ENCODE measurements around the gene SLC18B1. TPM values are rescaled to one million over a fixed set of nuclear protein-coding genes. Genes with fewer than 3 reads are reported as not detected.

Gene SLC18B1
- total and polyA plus RNA-seq, 2 donors = 11.2 to 12.4 TPM

DNA sequence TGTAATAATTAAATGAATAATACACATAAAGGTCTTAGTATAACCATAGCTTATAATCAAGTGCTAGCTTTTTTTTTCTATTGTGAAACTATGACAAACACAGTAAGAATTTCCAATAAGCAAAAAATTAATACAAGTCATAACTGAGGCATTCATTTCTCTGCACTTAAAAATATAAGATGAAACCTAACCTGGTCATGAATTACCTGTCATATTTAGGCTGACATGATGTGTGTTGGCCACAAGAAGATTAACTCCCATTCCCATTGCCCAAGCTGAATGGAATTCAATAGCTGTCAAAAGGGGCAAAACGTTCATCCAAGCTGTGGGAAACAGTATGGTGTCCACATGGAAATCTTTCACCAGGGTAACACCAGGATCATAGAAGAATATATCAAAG is 46.2 kb downstream of the SLC18B1 start:
- no peak for DNase-seq (ENCODE audit: low read depth in 6 of 9, low spot score in 9 of 9)
- Histone ChIP-seq H3K27ac (ENCODE audit: low read depth in 1 of 2, low read length in 1 of 2) (no peak overlapping the region), H3K4me3 (ENCODE audit: low read length in 2 of 2) (no peak overlapping the region), H3K4me1 (ENCODE audit: control insufficient read depth in 2 of 2, insufficient read depth in 2 of 2, low read length in 2 of 2) (no peaks in the 10 kb centered on the region), H3K9me3 (ENCODE audit: control insufficient read depth in 2 of 2, insufficient read depth in 1 of 2, low read length in 1 of 2) (no peaks in the 10 kb centered on the region), H3K27me3 (ENCODE audit: control insufficient read depth in 2 of 2, insufficient read depth in 1 of 2, low read length in 1 of 2) (no peaks in the 10 kb centered on the region), H3K36me3 (ENCODE audit: control insufficient read depth in 2 of 2, insufficient read depth in 2 of 2, low read length in 1 of 2) (no peaks in the 10 kb centered on the region)
- WGBS = 94% methylated on average over 1 of the region's 1 CpG

DNA sequence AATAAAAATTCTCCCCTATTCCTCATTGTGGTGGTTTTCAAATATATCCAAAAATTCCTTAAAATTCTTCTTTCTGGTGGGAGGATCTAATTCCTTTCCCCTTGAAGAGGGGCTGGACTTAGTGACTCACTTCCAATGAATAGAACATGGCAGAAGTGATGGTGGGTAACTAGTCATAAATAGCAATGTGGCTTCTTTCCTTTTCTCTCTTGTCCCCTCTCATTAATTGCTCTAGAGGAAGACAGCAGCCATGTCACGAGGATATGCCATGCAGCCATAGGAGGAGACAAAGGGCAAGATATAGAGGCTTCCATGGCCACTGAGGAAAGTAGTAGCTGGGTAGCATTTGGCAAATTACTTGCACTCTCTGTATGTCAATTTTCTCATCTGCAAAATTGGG is 46.6 kb downstream of the SLC18B1 start:
- H3K9me3 ChIP-seq (ENCODE audit: control insufficient read depth in 2 of 2, insufficient read depth in 1 of 2, low read length in 1 of 2) = no peaks in the 10 kb centered on the region
- H3K27ac ChIP-seq (ENCODE audit: low read depth in 1 of 2, low read length in 1 of 2) = no peak overlapping the region
- no peaks in the 10 kb centered on the region for H3K4me1 ChIP-seq (ENCODE audit: control insufficient read depth in 2 of 2, insufficient read depth in 2 of 2, low read length in 2 of 2)
- H3K36me3 ChIP-seq (ENCODE audit: control insufficient read depth in 2 of 2, insufficient read depth in 2 of 2, low read length in 1 of 2) = no peaks in the 10 kb centered on the region
- no peak for DNase-seq (ENCODE audit: low read depth in 6 of 9, low spot score in 9 of 9)
- no peaks in the 10 kb centered on the region for H3K27me3 ChIP-seq (ENCODE audit: control insufficient read depth in 2 of 2, insufficient read depth in 1 of 2, low read length in 1 of 2)
- 97% methylated on average over 1 of the region's 1 CpG for WGBS
- no peak overlapping the region for H3K4me3 ChIP-seq (ENCODE audit: low read length in 2 of 2)

DNA sequence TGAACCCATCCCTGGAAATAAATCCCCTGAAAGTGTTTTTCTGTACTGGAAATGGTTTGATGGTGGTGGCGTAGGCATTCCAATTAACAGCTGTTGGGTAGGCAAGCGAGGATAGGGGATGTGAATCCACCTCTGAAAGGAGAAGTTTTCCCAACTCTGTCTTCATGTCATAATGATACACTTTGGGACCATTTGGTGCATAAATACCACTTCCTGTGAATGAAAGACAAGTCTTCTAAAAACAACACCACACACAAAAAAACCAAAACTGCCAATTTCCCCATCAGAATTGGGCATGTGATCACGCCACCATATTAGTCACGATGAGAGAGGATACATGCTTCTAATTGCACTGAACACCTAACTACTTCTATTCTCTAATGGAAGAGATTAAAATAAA is 47.1 kb downstream of the SLC18B1 start:
- no peaks in the 10 kb centered on the region for H3K4me1 ChIP-seq (ENCODE audit: control insufficient read depth in 2 of 2, insufficient read depth in 2 of 2, low read length in 2 of 2)
- WGBS = 94% methylated on average over 4 of the region's 4 CpGs
- peak in 1 of 9 donors; percentile 8 for DNase-seq (ENCODE audit: low read depth in 6 of 9, low spot score in 9 of 9)
- no peaks in the 10 kb centered on the region for H3K36me3 ChIP-seq (ENCODE audit: control insufficient read depth in 2 of 2, insufficient read depth in 2 of 2, low read length in 1 of 2)
- no peaks in the 10 kb centered on the region for H3K27me3 ChIP-seq (ENCODE audit: control insufficient read depth in 2 of 2, insufficient read depth in 1 of 2, low read length in 1 of 2)
- H3K4me3 ChIP-seq (ENCODE audit: low read length in 2 of 2) = no peak overlapping the region
- no peak overlapping the region for H3K27ac ChIP-seq (ENCODE audit: low read depth in 1 of 2, low read length in 1 of 2)
- H3K9me3 ChIP-seq (ENCODE audit: control insufficient read depth in 2 of 2, insufficient read depth in 1 of 2, low read length in 1 of 2) = no peaks in the 10 kb centered on the region

- no peak overlapping the region for H3K27ac ChIP-seq (ENCODE audit: low read depth in 1 of 2, low read length in 1 of 2)
- H3K9me3 ChIP-seq (ENCODE audit: control insufficient read depth in 2 of 2, insufficient read depth in 1 of 2, low read length in 1 of 2) = no peaks in the 10 kb centered on the region
- 87% methylated on average over 8 of the region's 8 CpGs for WGBS
- H3K27me3 ChIP-seq (ENCODE audit: control insufficient read depth in 2 of 2, insufficient read depth in 1 of 2, low read length in 1 of 2) = no peaks in the 10 kb centered on the region
- H3K4me3 ChIP-seq (ENCODE audit: low read length in 2 of 2) = no peak overlapping the region
- no peak for DNase-seq (ENCODE audit: low read depth in 6 of 9, low spot score in 9 of 9)
- no peaks in the 10 kb centered on the region for H3K36me3 ChIP-seq (ENCODE audit: control insufficient read depth in 2 of 2, insufficient read depth in 2 of 2, low read length in 1 of 2)
- H3K4me1 ChIP-seq (ENCODE audit: control insufficient read depth in 2 of 2, insufficient read depth in 2 of 2, low read length in 2 of 2) = no peaks in the 10 kb centered on the region
Observed at GRCh38 chr6:132750455-132751248, 47.8 kb downstream of the SLC18B1 start.

DNA sequence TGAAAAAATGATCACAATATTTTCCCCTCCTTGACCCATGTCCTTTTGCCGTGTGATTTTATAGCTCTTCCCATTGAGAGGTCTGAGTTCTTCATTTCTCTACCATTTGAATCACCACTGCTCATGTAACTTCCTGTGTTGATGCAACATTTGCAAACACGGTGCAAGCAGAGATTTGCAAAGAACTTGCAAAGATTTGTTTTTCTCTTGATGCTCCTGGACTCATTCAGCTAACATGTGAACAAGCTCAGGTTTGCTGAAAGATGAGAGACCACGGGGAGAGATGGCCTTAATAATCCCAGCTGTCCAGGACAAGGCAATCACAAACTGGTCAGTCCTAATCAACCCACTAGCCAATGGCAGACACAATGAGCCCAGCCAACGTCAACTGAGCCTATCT is 49.3 kb downstream of the SLC18B1 start:
- no peak overlapping the region for H3K4me3 ChIP-seq (ENCODE audit: low read length in 2 of 2)
- no peaks in the 10 kb centered on the region for H3K27me3 ChIP-seq (ENCODE audit: control insufficient read depth in 2 of 2, insufficient read depth in 1 of 2, low read length in 1 of 2)
- H3K4me1 ChIP-seq (ENCODE audit: control insufficient read depth in 2 of 2, insufficient read depth in 2 of 2, low read length in 2 of 2) = no peaks in the 10 kb centered on the region
- H3K9me3 ChIP-seq (ENCODE audit: control insufficient read depth in 2 of 2, insufficient read depth in 1 of 2, low read length in 1 of 2) = no peaks in the 10 kb centered on the region
- WGBS = 77% methylated on average over 4 of the region's 4 CpGs
- no peak for DNase-seq (ENCODE audit: low read depth in 6 of 9, low spot score in 9 of 9)
- H3K27ac ChIP-seq (ENCODE audit: low read depth in 1 of 2, low read length in 1 of 2) = no peak overlapping the region
- H3K36me3 ChIP-seq (ENCODE audit: control insufficient read depth in 2 of 2, insufficient read depth in 2 of 2, low read length in 1 of 2) = no peaks in the 10 kb centered on the region

DNA sequence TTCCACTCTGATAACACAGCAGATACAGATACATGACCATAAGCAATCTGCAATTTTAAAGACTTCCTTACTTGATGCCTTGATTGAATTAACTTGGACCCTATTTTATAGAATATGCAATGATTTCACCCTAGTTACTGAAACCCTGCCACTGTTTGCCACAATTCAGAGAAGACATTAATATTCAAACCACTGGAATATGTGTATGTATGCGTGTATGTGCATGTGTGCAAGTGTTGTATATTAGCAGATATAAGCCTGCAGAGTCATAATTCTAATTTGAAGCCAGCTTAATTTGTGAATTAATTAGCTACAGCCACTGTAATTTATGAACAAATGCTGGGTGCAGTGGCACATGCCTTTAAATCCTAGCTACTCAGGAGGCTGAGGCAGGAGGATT is 50.0 kb downstream of the SLC18B1 start:
- Histone ChIP-seq H3K4me1 (ENCODE audit: control insufficient read depth in 2 of 2, insufficient read depth in 2 of 2, low read length in 2 of 2) (no peaks in the 10 kb centered on the region), H3K36me3 (ENCODE audit: control insufficient read depth in 2 of 2, insufficient read depth in 2 of 2, low read length in 1 of 2) (no peaks in the 10 kb centered on the region), H3K4me3 (ENCODE audit: low read length in 2 of 2) (no peak overlapping the region), H3K27me3 (ENCODE audit: control insufficient read depth in 2 of 2, insufficient read depth in 1 of 2, low read length in 1 of 2) (no peaks in the 10 kb centered on the region), H3K9me3 (ENCODE audit: control insufficient read depth in 2 of 2, insufficient read depth in 1 of 2, low read length in 1 of 2) (no peaks in the 10 kb centered on the region), H3K27ac (ENCODE audit: low read depth in 1 of 2, low read length in 1 of 2) (no peak overlapping the region)
- DNase-seq (ENCODE audit: low read depth in 6 of 9, low spot score in 9 of 9) = no peak
- 97% methylated on average over 1 of the region's 1 CpG for WGBS

DNA sequence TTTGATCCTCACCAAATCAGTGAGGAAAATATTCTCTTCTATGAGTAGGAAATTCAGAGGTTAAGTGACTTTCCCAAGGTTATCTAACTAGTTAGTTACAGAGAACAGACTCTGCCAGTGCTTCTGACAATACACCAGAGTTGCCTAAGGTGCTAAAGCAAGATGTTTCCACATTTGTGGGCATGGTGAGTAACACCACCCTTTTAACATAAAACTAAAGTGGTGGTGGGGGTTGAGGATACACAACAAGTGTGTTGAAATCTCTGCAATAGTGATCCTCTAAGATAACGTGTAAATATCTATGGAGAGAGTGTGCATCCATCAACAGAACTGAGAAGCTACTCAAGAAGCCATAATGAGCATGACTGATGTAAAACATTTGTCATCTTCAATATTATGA is 52.4 kb downstream of the SLC18B1 start:
- WGBS = 86% methylated on average over 1 of the region's 1 CpG
- Histone ChIP-seq H3K36me3 (ENCODE audit: control insufficient read depth in 2 of 2, insufficient read depth in 2 of 2, low read length in 1 of 2) (no peaks in the 10 kb centered on the region), H3K27ac (ENCODE audit: low read depth in 1 of 2, low read length in 1 of 2) (no peak overlapping the region), H3K9me3 (ENCODE audit: control insufficient read depth in 2 of 2, insufficient read depth in 1 of 2, low read length in 1 of 2) (no peaks in the 10 kb centered on the region), H3K27me3 (ENCODE audit: control insufficient read depth in 2 of 2, insufficient read depth in 1 of 2, low read length in 1 of 2) (no peaks in the 10 kb centered on the region), H3K4me3 (ENCODE audit: low read length in 2 of 2) (no peak overlapping the region), H3K4me1 (ENCODE audit: control insufficient read depth in 2 of 2, insufficient read depth in 2 of 2, low read length in 2 of 2) (no peaks in the 10 kb centered on the region)
- DNase-seq (ENCODE audit: low read depth in 6 of 9, low spot score in 9 of 9) = no peak

- no peaks in the 10 kb centered on the region for H3K4me1 ChIP-seq (ENCODE audit: control insufficient read depth in 2 of 2, insufficient read depth in 2 of 2, low read length in 2 of 2)
- H3K36me3 ChIP-seq (ENCODE audit: control insufficient read depth in 2 of 2, insufficient read depth in 2 of 2, low read length in 1 of 2) = no peaks in the 10 kb centered on the region
- no peak overlapping the region for H3K4me3 ChIP-seq (ENCODE audit: low read length in 2 of 2)
- no peaks in the 10 kb centered on the region for H3K27me3 ChIP-seq (ENCODE audit: control insufficient read depth in 2 of 2, insufficient read depth in 1 of 2, low read length in 1 of 2)
- no peak for DNase-seq (ENCODE audit: low read depth in 6 of 9, low spot score in 9 of 9)
- H3K9me3 ChIP-seq (ENCODE audit: control insufficient read depth in 2 of 2, insufficient read depth in 1 of 2, low read length in 1 of 2) = no peaks in the 10 kb centered on the region
- WGBS = 64% methylated on average over 4 of the region's 4 CpGs
- no peak overlapping the region for H3K27ac ChIP-seq (ENCODE audit: low read depth in 1 of 2, low read length in 1 of 2)
Observed at GRCh38 chr6:132742495-132742894, 55.9 kb downstream of the SLC18B1 start.

DNA sequence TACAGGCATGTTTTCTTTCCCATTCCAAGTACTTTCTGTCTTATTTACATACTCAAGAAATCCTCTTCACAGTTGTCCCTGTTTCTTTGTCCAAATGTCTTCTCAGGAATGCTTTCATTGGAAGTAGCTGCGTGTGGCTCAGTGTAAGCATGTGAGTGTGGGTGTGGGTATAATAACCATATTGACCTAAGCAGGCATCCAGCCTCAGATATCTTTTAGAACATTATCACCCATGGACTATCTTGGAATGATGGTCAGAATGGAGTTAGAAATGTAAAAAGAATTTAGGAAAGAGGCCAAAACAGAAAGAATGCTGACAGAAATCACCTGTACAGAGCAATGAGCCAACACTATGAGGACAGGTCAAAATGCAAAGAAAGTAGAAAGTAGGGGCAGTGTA is 57.2 kb downstream of the SLC18B1 start:
- no peaks in the 10 kb centered on the region for H3K27me3 ChIP-seq (ENCODE audit: control insufficient read depth in 2 of 2, insufficient read depth in 1 of 2, low read length in 1 of 2)
- H3K27ac ChIP-seq (ENCODE audit: low read depth in 1 of 2, low read length in 1 of 2) = no peak overlapping the region
- H3K4me3 ChIP-seq (ENCODE audit: low read length in 2 of 2) = no peak overlapping the region
- DNase-seq (ENCODE audit: low read depth in 6 of 9, low spot score in 9 of 9) = no peak
- no peaks in the 10 kb centered on the region for H3K4me1 ChIP-seq (ENCODE audit: control insufficient read depth in 2 of 2, insufficient read depth in 2 of 2, low read length in 2 of 2)
- no peaks in the 10 kb centered on the region for H3K9me3 ChIP-seq (ENCODE audit: control insufficient read depth in 2 of 2, insufficient read depth in 1 of 2, low read length in 1 of 2)
- H3K36me3 ChIP-seq (ENCODE audit: control insufficient read depth in 2 of 2, insufficient read depth in 2 of 2, low read length in 1 of 2) = no peaks in the 10 kb centered on the region
- WGBS = 93% methylated on average over 1 of the region's 1 CpG
